Smooth muscle cell (in vitro differentiated cells): Measurements from ENCODE around the gene MARCHF2. TPM values are rescaled to one million over a fixed set of nuclear protein-coding genes. Genes with fewer than 3 reads are reported as not detected.
A peak's percentile ranks its signal among the peaks of the same experiment; 100 is the strongest.

Experiments used
- DNase-seq: peaks from one replicate; lab custom pipeline; 2025; ENCODE audit not compliant: unreplicated experiment; lab: John Stamatoyannopoulos, UW
- H2AFZ ChIP-seq: fragments of 200-600 bp; sonication (generic); 2 replicates; pipeline ENCODE4 v1.6.0; 2016; ENCODE audit warnings: antibody characterized with exemption, low read depth, mild to moderate bottlenecking
- H3F3A ChIP-seq: fragments of 200-600 bp; sonication (generic); 2 replicates; pipeline ENCODE4 v1.6.0; 2017; ENCODE audit warnings: antibody characterized with exemption, low read depth
- H3K27ac ChIP-seq: fragments of 200-600 bp; sonication (generic); 2 replicates; pipeline ENCODE4 v1.5.1; 2016; ENCODE audit warnings: low read depth, mild to moderate bottlenecking
- H3K27me3 ChIP-seq: fragments of 200-600 bp; sonication (generic); 2 replicates; pipeline ENCODE4 v1.6.1; 2016; ENCODE audit warnings: low read depth, mild to moderate bottlenecking
- H3K36me3 ChIP-seq: fragments of 200-600 bp; sonication (generic); 2 replicates; pipeline ENCODE4 v1.5.1; 2016; ENCODE audit warnings: low read depth
- H3K4me1 ChIP-seq: fragments of 200-600 bp; sonication (generic); 2 replicates; pipeline ENCODE4 v1.5.1; 2016; ENCODE audit warnings: low read depth
- H3K4me2 ChIP-seq: fragments of 200-600 bp; sonication (generic); 2 replicates; pipeline ENCODE4 v1.6.0; 2016; ENCODE audit warnings: mild to moderate bottlenecking
- H3K4me3 ChIP-seq: fragments of 200-600 bp; sonication (generic); 2 replicates; pipeline ENCODE4 v1.5.1; 2016; ENCODE audit warnings: mild to moderate bottlenecking
- H3K79me2 ChIP-seq: fragments of 200-600 bp; sonication (generic); 2 replicates; pipeline ENCODE4 v1.6.0; 2016; ENCODE audit warnings: low read depth, mild to moderate bottlenecking
- H3K9ac ChIP-seq: fragments of 200-600 bp; sonication (generic); 2 replicates; pipeline ENCODE4 v1.6.0; 2016; ENCODE audit warnings: low read depth
- H3K9me3 ChIP-seq: fragments of 200-600 bp; sonication (generic); replicated peaks from 2 replicates; pipeline ENCODE4 v1.5.1; 2016; ENCODE audit warnings: low read depth
- H4K20me1 ChIP-seq: fragments of 200-600 bp; sonication (generic); 2 replicates; pipeline ENCODE4 v1.6.0; 2016; ENCODE audit warnings: low read depth
- CTCF ChIP-seq: fragments of 200-600 bp; sonication (generic); IDR thresholded peaks from 2 replicates; pipeline ENCODE4 v1.5.1; 2017; ENCODE audit warnings: borderline replicate concordance, mild to moderate bottlenecking, antibody characterized with exemption; ENCODE audit not compliant: insufficient read depth, poor library complexity, severe bottlenecking
- WGBS: methylation state at CpG from one replicate; pipeline ENCODE4 v1.1.7; 2016; ENCODE audit warnings: low lambda C conversion rate; 5-methylcytosine and 5-hydroxymethylcytosine counted together
- polyA plus RNA-seq: library from polyadenylated mRNA; unstranded; fragments of >200 nt; fragmentation: Nextera tagmentation; extraction: Ambion mirVana; gene quantifications from 2 replicates; pipeline ENCODE4 v1.2.1, GENCODE V29; 2016
- total RNA-seq: library from RNA; depleted of rRNA; stranded (reverse); fragments of >200 nt; gene quantifications from 2 replicates; pipeline ENCODE4 v1.2.3, GENCODE V29; 2014

Gene MARCHF2
- total and polyA plus RNA-seq, 2 experiments from 2014 or later: 22.2 to 24.4 TPM

- WGBS: 93% methylated on average over 5 of the region's 5 CpGs
- peaks cover 40% of the 10 kb centered on the region for H3K4me1 ChIP-seq
- H3K9ac ChIP-seq: no peak overlapping the region
- H2AFZ ChIP-seq: no peak overlapping the region
- peaks cover 100% of the 10 kb centered on the region for H3K79me2 ChIP-seq
- peaks cover 100% of the 10 kb centered on the region for H4K20me1 ChIP-seq
- DNase-seq: no peak
- H3K36me3 ChIP-seq: peaks cover 6% of the 10 kb centered on the region
- H3K4me2 ChIP-seq: no peak overlapping the region
- no peaks in the 10 kb centered on the region for H3K9me3 ChIP-seq
- no peak overlapping the region for H3K27ac ChIP-seq
- TF ChIP-seq CTCF: no peak
- no peak overlapping the region for H3K4me3 ChIP-seq
- H3K27me3 ChIP-seq: no peaks in the 10 kb centered on the region
- H3F3A ChIP-seq: peaks cover 36% of the 10 kb centered on the region
Measured at GRCh38 chr19:8455018-8455417, 41.9 kb downstream of the MARCHF2 start.

- no peak overlapping the region for H3K9ac ChIP-seq
- peaks cover 6% of the 10 kb centered on the region for H3K36me3 ChIP-seq
- 77% methylated on average over 7 of the region's 7 CpGs for WGBS
- peaks cover 100% of the 10 kb centered on the region for H4K20me1 ChIP-seq
- H3K79me2 ChIP-seq: peaks cover 100% of the 10 kb centered on the region
- H3K4me1 ChIP-seq: peaks cover 42% of the 10 kb centered on the region
- H3K4me2 ChIP-seq: no peak overlapping the region
- TF ChIP-seq CTCF: peak; percentile 4
- no peaks in the 10 kb centered on the region for H3K9me3 ChIP-seq
- no peak overlapping the region for H2AFZ ChIP-seq
- no peak for DNase-seq
- H3K27ac ChIP-seq: no peak overlapping the region
- H3K4me3 ChIP-seq: no peak overlapping the region
- no peaks in the 10 kb centered on the region for H3K27me3 ChIP-seq
- peaks cover 39% of the 10 kb centered on the region for H3F3A ChIP-seq
Measured at GRCh38 chr19:8456064-8456463, 43.0 kb downstream of the MARCHF2 start.

- Histone ChIP-seq H3F3A (peaks cover 32% of the 10 kb centered on the region), H3K79me2 (peaks cover 100% of the 10 kb centered on the region), H3K9ac (no peak overlapping the region), H3K27me3 (no peaks in the 10 kb centered on the region), H3K4me1 (peaks cover 30% of the 10 kb centered on the region), H2AFZ (no peak overlapping the region), H3K36me3 (peaks cover 4% of the 10 kb centered on the region), H3K27ac (peak overlapping the region; percentile 80), H4K20me1 (peaks cover 100% of the 10 kb centered on the region), H3K4me3 (no peak overlapping the region), H3K4me2 (peak overlapping the region; percentile 76), H3K9me3 (no peaks in the 10 kb centered on the region)
- TF ChIP-seq CTCF: no peak
- no peak for DNase-seq
- WGBS: 88% methylated on average over 3 of the region's 3 CpGs
Measured at GRCh38 chr19:8457209-8457608, 44.1 kb downstream of the MARCHF2 start.

- Histone ChIP-seq H3K27me3 (no peaks in the 10 kb centered on the region), H3K9me3 (no peaks in the 10 kb centered on the region), H3K4me2 (peak overlapping the region; percentile 76), H3K79me2 (peaks cover 100% of the 10 kb centered on the region), H3K36me3 (peaks cover 2% of the 10 kb centered on the region), H3F3A (peaks cover 32% of the 10 kb centered on the region), H3K4me1 (peaks cover 26% of the 10 kb centered on the region), H4K20me1 (peaks cover 100% of the 10 kb centered on the region), H3K4me3 (no peak overlapping the region), H3K9ac (no peak overlapping the region), H2AFZ (no peak overlapping the region), H3K27ac (peak overlapping the region; percentile 80)
- 30% methylated on average over 1 of the region's 1 CpG for WGBS
- TF ChIP-seq CTCF: no peak
- DNase-seq: no peak
Measured at GRCh38 chr19:8457827-8458226, 44.7 kb downstream of the MARCHF2 start.
